SHP77 (cell line): ENCODE data around the gene NAPG.
A peak's percentile ranks its signal among the peaks of the same experiment; 100 is the strongest.
"Not testable (repeated sequence)": the region's sequence is repeated elsewhere in the genome, so short reads cannot be mapped to it uniquely, and the experiment has no call there.

Experiments
- DNase-seq, 2 experiments: peaks; one replicate each; lab custom pipeline; 2025; lab: John Stamatoyannopoulos, UW

NAPG gene

GRCh38 chr18:10525697-10526560 is at the start of gene NAPG:
Gene NAPG (plus strand): TSS chr18:10526027. CDS start chr18:10526103, 76 bp downstream.
- DNase-seq: peak; percentile 81 to 84

DNA sequence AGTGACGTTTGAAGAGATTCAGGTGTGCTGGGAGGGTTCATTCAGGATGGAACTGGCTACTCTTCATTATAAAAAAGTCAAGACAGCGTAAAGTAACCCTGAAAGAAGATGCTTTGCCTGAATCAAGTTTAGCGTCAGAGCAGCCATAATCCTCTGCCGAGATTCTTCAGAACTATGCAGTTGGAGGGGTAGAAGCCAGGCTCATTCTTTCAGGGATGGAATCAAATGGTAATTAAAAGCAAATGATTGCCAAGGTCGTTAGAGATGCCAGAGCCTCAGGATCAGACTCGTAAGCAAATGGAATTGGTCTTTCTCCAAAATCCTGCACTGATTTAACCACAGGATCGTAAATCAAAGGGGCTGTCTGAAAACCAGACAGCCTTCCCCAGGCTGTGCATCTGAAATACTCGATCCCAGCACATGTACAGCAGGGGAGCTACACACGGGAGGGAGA is 49.5 kb upstream of the NAPG start:
- DNase-seq: no peak

- no peak for DNase-seq
Observed at GRCh38 chr18:10477121-10477862, 48.5 kb upstream of the NAPG start.

- DNase-seq: no peak
Observed at GRCh38 chr18:10477863-10478260, 48.0 kb upstream of the NAPG start.

DNA sequence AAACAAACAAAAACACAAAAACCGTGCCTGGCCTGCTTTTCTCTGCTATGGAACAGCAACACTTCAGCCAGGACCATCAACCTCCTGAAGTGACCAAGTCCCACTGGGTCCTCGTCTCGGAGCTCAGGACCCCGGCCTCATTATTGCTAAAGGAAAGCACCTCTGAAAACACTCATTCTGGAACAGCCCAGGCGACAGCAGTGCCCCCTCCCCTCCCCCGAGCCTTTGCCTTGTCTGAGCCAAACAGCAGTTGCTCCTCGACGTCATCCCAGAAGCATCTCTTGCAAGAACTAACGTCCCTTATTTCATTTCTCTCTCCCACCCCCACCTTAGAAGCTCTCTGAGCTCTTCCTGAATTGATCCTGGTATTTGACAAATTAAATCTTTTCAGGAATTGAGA is 44.0 kb upstream of the NAPG start:
- DNase-seq: no peak

- DNase-seq: no peak
Observed at GRCh38 chr18:10482363-10482984, 43.4 kb upstream of the NAPG start.

GRCh38 chr18:10482985-10483949 is 42.6 kb upstream of the NAPG start:
- DNase-seq: no peak

DNA sequence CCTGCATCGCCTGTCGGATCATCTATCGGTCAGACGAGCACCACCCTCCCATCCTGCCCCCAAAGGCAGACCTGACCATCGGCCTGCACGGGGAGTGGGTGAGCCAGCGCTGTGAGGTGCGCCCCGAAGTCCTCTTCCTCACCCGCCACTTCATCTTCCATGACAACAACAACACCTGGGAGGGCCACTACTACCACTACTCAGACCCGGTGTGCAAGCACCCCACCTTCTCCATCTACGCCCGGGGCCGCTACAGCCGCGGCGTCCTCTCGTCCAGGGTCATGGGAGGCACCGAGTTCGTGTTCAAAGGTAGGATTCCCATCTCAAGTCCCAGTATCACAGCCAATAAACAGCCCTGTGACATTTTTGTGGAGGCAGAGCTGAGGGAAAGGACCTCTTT is 40.4 kb upstream of the NAPG start:
- DNase-seq: no peak

GRCh38 chr18:10486362-10486761 is 39.5 kb upstream of the NAPG start:
- no peak for DNase-seq

DNA sequence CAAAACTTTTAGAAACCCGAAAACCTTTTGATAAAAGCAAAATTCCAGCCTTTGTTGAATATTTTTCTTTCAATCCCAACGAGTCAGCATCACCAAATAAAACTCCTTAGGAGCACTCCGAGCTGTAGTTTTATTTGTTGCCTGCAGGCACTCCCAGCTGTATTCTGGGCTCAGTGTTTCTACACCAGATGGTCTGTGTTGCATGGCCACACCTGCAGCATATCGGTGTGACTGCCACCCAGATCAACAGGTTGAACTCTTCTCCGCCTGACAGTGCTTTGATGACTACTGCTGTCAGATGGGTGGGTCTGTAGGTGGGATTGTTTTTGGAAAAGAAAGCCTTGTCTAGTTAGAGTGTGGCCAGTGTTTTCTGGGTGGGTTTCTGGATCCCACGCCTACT is 38.7 kb upstream of the NAPG start:
- no peak for DNase-seq

DNA sequence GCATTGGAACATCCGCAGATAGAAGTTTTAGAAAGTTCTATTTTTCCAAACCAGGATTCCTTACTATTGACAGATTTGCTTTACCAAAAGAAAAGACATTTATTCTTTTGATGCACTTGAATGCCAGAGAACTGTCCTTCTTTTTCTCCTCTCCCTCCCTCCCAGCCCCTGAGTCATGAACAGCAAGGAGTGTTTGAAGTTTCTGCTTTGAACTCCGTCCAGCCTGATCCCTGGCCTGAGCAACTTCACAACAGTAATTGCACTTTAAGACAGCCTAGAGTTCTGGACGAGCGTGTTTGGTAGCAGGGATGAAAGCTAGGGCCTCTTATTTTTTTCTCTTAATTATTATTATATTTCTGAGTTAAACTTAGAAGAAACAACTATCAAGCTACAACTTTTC is 37.8 kb upstream of the NAPG start:
- no peak for DNase-seq

DNA sequence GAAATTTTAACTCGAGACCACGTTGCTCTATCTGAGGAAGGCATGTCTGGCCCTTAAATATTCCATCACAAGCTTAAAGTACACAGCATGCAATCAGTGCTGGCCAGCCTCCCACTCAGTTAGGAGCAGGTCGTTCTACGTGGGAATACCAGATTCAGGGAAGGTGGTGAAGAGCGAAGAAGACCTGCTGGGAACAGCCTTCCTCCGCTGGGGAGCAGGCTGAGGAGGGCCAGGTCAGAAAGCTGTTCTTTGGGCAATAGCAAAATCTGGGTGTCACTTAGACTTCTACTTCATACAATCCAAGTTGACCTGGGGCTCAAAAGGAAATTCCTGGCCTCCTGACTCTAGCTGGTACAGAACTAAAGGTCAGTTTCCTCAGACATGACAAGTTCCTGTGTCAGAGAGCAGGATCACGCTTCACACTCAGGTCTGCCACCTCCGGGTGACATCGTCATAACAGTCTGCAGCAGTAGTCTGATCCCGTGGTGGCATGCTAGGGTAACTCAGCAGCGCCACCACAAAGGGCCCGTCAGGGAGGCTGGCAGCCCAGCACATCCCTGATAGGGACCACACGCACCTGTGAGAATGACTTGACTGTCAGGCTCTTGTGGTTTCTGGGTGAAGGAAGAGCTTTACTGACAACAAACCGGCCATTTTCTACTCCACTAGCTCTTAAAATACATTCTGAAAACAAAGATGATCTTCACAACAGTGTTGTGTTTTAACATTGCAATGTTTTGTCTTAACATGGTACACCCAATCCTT is 35.2 kb upstream of the NAPG start:
- peak; percentile 66 to 69 for DNase-seq

DNA sequence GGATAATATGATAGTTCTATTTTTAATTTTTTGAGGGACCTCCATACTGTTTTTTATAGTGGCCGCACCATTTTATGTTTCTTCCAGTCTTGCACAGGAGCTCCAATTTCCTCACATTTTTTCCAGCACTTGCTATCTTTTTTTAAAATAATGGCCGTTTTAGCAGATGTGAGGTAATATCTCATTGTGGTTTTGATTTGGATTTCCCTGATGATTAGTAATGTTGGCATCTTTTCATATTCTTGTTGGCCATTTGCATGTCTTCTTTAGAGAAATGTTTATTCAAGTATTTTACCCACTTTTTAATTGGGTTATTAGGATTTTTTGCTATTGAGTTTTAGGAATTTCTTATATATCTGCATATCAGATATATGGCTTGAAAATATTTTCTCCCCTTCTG is 29.9 kb upstream of the NAPG start:
- DNase-seq: no peak

GRCh38 chr18:10497206-10497749 is 28.5 kb upstream of the NAPG start:
- DNase-seq: no peak

DNA sequence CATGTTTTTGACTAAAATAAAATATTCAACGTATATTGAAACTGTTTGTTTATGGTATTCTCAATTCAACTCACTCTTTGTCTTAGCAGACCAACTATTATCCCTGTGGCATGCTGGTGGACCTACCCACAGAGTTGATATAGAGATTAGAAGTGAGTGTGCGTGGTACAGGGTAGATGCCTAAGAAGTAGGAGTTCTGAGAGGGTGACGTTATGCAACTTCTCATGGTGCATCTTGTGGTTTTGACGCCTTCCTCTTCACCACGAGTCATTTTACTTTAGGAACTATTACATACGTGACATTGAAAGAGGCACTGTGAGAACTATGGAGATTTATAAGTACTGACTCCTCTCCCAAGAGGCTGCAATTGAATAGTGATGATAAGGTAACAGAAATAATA is 26.6 kb upstream of the NAPG start:
- DNase-seq: no peak

DNA sequence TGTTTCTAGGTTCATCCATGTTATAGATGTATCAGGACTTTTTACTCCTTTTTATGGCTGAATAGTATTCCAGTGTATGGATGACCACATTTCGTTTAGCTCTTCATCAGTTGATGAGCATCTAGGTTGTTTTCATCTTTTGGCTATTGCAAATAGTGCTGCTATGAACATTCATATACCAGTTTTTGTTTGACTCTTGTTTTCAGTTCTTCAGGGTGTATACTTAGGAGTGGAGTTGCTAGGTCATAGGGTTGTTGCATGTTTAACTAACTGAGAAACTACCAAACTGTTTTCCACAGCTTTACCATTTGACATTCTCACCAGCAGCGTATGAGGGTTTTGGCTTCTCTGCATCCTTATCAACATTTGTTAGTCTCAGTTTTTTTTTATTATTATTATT is 25.8 kb upstream of the NAPG start:
- DNase-seq: no peak

DNA sequence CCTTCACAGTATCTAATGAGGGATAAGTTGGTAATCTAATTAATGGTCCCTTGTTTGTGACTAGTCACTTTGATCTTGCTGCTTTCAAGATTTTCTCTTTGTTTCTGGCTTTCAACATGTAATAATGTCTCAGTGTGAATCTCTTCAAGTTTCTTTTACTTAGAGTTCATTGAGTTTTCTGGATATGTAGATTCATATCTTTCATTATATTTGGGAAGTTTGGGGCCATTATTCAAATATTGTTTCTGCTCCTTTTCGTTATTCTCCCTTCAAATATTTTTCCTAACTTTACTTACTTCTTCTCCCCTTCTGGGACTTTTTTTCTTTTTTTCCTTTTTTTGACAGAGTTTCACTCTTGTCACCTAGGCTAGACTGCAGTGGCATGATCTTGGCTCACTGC is 21.1 kb upstream of the NAPG start:
- DNase-seq: no peak

- DNase-seq: not testable (repeated sequence)
Observed at GRCh38 chr18:10505892-10506291, 19.9 kb upstream of the NAPG start.

DNA sequence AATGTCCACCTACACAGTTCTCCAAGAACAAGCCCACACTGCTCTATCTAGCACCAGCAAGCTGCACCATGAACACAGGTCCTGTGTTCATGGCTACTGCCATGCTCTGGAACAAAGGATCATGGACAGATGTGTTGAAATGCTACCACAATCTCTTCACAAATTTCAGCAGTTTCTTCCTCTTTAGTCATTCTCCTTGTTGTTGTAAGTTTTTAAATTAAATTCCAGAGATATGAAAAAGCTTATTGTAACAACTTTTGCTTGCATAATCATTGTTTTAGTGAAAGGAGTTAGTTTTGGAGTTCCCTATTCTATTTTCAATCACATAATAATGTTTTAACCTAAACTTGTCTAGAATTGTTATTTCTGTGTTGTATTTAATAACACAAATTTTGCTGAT is 17.2 kb upstream of the NAPG start:
- DNase-seq: no peak

- DNase-seq: no peak
Observed at GRCh38 chr18:10511236-10511635, 14.6 kb upstream of the NAPG start.

DNA sequence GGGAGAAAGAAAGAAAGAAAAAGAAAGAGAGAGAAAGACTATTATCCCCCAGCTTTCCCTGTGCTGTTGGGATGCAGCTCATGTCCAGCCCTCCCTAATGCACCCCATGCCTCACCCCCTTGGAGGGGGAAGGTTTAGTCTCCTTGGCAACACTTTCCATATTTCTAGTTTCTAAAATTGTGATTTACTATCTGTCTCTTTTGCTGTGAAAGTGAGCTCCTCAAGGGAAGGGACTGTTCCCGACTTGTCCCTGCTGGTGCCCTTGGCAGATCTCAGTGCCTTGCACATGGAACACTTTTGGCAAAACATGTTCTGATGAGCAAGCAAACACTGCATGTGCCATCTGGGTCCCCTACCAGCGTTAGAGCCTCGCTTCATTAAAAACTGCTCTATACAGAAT is 11.7 kb upstream of the NAPG start:
- DNase-seq: no peak
